22Rv1 (cell line): ENCODE measurements around the gene LYPD5.

Source experiments
- H3K27ac ChIP-seq: fragments of 450-650 bp; 2 replicates; pipeline ENCODE4 v1.5.1; 2017
- CTCF ChIP-seq: fragments of 450-650 bp; IDR thresholded peaks from 2 replicates; pipeline ENCODE4 v1.5.1; 2017; ENCODE audit warnings: mild to moderate bottlenecking
- ZFX ChIP-seq: fragments of 450-650 bp; IDR thresholded peaks from 2 replicates; pipeline ENCODE4 v1.6.1; 2017; ENCODE audit warnings: antibody characterized with exemption, borderline replicate concordance

Gene LYPD5

GRCh38 chr19:43789029-43789428 lies 13.2 kb downstream of the LYPD5 start:
- H3K27ac ChIP-seq, result no peak overlapping the region
- TF ChIP-seq ZFX (no peak), CTCF (no peak)

GRCh38 chr19:43786665-43787064 lies 15.6 kb downstream of the LYPD5 start:
- H3K27ac ChIP-seq, result peak overlapping the region; percentile 33; the same call in 1 of the 2 replicates
- TF ChIP-seq ZFX (no peak), CTCF (no peak)

- TF ChIP-seq ZFX (no peak), CTCF (peak; percentile 98)
- peak overlapping the region; percentile 57 for H3K27ac ChIP-seq
Measured at GRCh38 chr19:43784981-43785808, 17.1 kb downstream of the LYPD5 start.

- TF ChIP-seq ZFX (no peak), CTCF (no peak)
- H3K27ac ChIP-seq, result peak overlapping the region; percentile 57
Measured at GRCh38 chr19:43784241-43784980, 17.8 kb downstream of the LYPD5 start.

- no peak for TF ChIP-seq ZFX
- no peak for TF ChIP-seq CTCF
- peak overlapping the region; percentile 57 for H3K27ac ChIP-seq
Measured at GRCh38 chr19:43783636-43784035, 18.6 kb downstream of the LYPD5 start.

GRCh38 chr19:43782689-43783231 lies 19.5 kb downstream of the LYPD5 start:
- no peak overlapping the region for H3K27ac ChIP-seq
- TF ChIP-seq CTCF, result no peak
- TF ChIP-seq ZFX, result no peak

- no peak overlapping the region for H3K27ac ChIP-seq
- TF ChIP-seq CTCF (no peak), ZFX (no peak)
Measured at GRCh38 chr19:43782311-43782660, 20.0 kb downstream of the LYPD5 start.
